ENCODE measurements around the gene PAPOLG. TPM values are rescaled to one million over a fixed set of nuclear protein-coding genes. Genes with fewer than 3 reads are reported as not detected.

PAPOLG gene
- total RNA-seq, 2 donors from 2014 or later, result 23.2 to 34.1 TPM

DNA sequence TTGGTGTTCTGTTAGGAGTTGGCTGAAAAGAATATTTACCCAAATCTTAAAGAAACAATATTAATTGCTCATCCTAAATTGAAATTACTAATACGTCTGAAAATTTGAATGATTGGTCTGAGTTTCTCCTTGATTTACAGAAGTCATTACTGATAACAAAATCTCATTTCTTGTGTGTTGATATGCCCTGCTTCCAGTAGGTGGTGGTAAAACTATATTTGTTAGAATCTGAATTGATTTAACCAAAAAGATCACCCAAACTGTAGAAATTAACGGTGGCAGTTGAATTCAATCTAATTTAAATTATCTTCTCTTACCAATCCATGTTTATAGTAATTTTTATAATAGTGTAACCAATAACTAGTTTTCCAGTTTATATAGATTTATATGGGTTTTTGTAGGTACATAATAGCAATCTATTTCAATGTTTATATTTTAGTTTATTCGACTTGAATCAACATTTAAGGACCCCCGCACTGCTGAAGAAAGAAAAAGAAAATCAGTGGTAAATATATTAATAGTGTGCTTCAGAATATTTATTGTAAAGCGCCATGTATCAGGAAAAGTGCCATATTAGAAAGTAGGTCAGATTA, 38.3 kb downstream of the PAPOLG start:
- H3K27ac Mint-ChIP-seq, result no peak overlapping the region
- H3K4me3 Mint-ChIP-seq, result no peak overlapping the region
- WGBS, 2 experiments (ENCODE audit: insufficient coverage in 1 of 2, insufficient read length in 1 of 2), result 92 to 100% methylated on average over 1 to 4 of the region's 5 CpGs
- TF ChIP-seq, protein P1, sequence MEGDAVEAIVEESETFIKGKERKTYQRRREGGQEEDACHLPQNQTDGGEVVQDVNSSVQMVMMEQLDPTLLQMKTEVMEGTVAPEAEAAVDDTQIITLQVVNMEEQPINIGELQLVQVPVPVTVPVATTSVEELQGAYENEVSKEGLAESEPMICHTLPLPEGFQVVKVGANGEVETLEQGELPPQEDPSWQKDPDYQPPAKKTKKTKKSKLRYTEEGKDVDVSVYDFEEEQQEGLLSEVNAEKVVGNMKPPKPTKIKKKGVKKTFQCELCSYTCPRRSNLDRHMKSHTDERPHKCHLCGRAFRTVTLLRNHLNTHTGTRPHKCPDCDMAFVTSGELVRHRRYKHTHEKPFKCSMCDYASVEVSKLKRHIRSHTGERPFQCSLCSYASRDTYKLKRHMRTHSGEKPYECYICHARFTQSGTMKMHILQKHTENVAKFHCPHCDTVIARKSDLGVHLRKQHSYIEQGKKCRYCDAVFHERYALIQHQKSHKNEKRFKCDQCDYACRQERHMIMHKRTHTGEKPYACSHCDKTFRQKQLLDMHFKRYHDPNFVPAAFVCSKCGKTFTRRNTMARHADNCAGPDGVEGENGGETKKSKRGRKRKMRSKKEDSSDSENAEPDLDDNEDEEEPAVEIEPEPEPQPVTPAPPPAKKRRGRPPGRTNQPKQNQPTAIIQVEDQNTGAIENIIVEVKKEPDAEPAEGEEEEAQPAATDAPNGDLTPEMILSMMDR (conservative IDR thresholded peaks at IDR 0.05), result peak; percentile 77
- no peaks in the 10 kb centered on the region for H3K9me3 Mint-ChIP-seq
- peaks cover 81% of the 10 kb centered on the region for H3K36me3 Mint-ChIP-seq (ENCODE audit: low read depth)
- Histone ChIP-seq H3K27me3 (ENCODE audit: control insufficient read depth, insufficient read depth, low read length, poor library complexity, severe bottlenecking) (no peaks in the 10 kb centered on the region), H3K36me3 (ENCODE audit: control insufficient read depth, insufficient read depth, low read length) (peaks cover 85% of the 10 kb centered on the region), H3K4me3 (ENCODE audit: low read length) (no peak overlapping the region), H3K27ac (ENCODE audit: low read depth, low read length) (no peak overlapping the region), H3K4me1 (ENCODE audit: control insufficient read depth, insufficient read depth, low read length) (no peaks in the 10 kb centered on the region), H3K9me3 (ENCODE audit: control insufficient read depth, low read length) (no peaks in the 10 kb centered on the region), H3K9ac (ENCODE audit: extremely low read depth, low read length, poor library complexity, severe bottlenecking) (no peak overlapping the region)
- DNase-seq, result no peak
- H3K4me1 Mint-ChIP-seq, result no peaks in the 10 kb centered on the region
- no peaks in the 10 kb centered on the region for H3K27me3 Mint-ChIP-seq (ENCODE audit: insufficient read depth)

DNA sequence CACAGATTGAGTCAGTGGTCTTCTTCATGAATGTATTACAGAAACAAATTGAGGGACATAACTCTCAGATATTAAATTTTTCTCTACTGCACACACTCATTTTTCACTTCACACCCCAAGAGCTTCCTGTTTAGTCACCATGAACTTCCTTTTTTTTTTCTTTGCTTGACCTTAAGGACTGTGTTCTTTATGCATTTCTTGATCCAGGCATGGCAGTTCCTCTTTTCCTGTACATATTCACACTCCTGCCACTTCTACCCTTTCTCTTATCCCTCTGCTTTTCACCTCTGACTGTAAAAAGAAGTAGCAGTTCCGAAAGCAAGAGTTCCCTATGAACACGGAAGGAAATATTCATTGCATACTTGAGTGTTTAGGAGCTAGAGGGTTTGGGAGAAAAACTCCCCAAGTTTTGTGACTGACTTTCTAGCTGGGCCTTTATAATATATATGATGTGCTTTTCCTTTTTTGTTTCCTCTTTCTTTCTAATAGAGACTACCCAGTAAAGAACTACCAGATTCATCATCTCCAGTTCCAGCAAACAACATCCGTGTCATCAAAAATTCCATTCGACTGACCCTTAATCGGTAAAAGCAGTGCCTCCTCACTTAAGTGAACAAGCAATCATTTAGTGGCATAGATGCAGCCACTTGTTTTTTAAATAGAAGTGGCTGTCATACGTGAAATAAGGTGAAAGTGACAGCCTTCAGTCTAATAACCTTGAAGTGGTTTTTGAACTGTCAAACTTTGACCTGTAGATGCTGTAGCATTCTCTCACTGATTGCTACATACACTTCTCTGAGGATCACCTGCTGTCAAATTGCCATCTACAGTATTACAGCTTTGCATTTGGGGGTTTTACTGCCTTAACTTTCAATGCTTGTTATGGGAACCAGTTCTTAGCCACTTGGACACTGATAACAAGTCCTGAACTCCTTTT, 40.8 kb downstream of the PAPOLG start:
- no peak overlapping the region for H3K4me3 ChIP-seq (ENCODE audit: low read length)
- H3K9ac ChIP-seq (ENCODE audit: extremely low read depth, low read length, poor library complexity, severe bottlenecking), result no peak overlapping the region
- Mint-ChIP-seq H3K27ac (no peak overlapping the region), H3K27me3 (ENCODE audit: insufficient read depth) (no peaks in the 10 kb centered on the region), H3K4me1 (no peaks in the 10 kb centered on the region), H3K36me3 (ENCODE audit: low read depth) (peaks cover 71% of the 10 kb centered on the region), H3K9me3 (no peaks in the 10 kb centered on the region), H3K4me3 (no peak overlapping the region)
- H3K27ac ChIP-seq (ENCODE audit: low read depth, low read length), result no peak overlapping the region
- H3K9me3 ChIP-seq (ENCODE audit: control insufficient read depth, low read length), result no peaks in the 10 kb centered on the region
- DNase-seq, result no peak
- H3K27me3 ChIP-seq (ENCODE audit: control insufficient read depth, insufficient read depth, low read length, poor library complexity, severe bottlenecking), result no peaks in the 10 kb centered on the region
- WGBS, 2 experiments (ENCODE audit: insufficient coverage in 1 of 2, insufficient read length in 1 of 2), result 98 to 99% methylated on average over 4 to 6 of the region's 6 CpGs
- peaks cover 78% of the 10 kb centered on the region for H3K36me3 ChIP-seq (ENCODE audit: control insufficient read depth, insufficient read depth, low read length)
- TF ChIP-seq, protein P1 (conservative IDR thresholded peaks at IDR 0.05), result no peak
- no peaks in the 10 kb centered on the region for H3K4me1 ChIP-seq (ENCODE audit: control insufficient read depth, insufficient read depth, low read length)

DNA sequence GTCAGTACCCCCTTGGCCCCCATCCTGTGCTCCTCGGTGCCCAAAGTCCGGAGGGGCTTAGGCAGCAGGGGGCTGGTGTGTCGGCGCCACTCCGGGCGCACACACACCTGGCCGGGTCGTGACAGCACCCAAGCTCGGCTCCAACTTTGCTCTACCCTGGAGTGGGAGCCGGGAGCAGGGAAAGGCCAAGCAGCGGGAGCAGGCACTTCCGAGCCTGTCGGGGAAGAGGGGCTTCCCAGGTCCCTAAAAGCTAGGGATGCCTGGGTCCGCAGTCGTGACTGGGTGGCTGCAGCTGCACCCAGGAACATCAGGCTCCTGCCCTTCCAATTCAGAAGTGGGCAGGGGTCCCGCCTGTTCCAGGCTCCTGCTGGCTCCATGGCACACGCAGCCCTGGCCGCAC, 48.4 kb downstream of the PAPOLG start:
- DNase-seq, result no peak
- 96% methylated on average over 16 to 18 of the region's 18 CpGs for WGBS, 2 experiments (ENCODE audit: insufficient coverage in 1 of 2, insufficient read length in 1 of 2)
- H3K9me3 ChIP-seq (ENCODE audit: control insufficient read depth, low read length), result no peaks in the 10 kb centered on the region

More for the DNA sequence above, 48.4 kb downstream of the PAPOLG start:
- H3K4me1 Mint-ChIP-seq, result peaks cover 13% of the 10 kb centered on the region
- TF ChIP-seq, protein P1 (conservative IDR thresholded peaks at IDR 0.05), result no peak
- Histone ChIP-seq H3K36me3 (ENCODE audit: control insufficient read depth, insufficient read depth, low read length) (peaks cover 24% of the 10 kb centered on the region), H3K27ac (ENCODE audit: low read depth, low read length) (no peak overlapping the region), H3K27me3 (ENCODE audit: control insufficient read depth, insufficient read depth, low read length, poor library complexity, severe bottlenecking) (no peaks in the 10 kb centered on the region), H3K4me3 (ENCODE audit: low read length) (no peak overlapping the region), H3K9ac (ENCODE audit: extremely low read depth, low read length, poor library complexity, severe bottlenecking) (no peak overlapping the region), H3K4me1 (ENCODE audit: control insufficient read depth, insufficient read depth, low read length) (no peaks in the 10 kb centered on the region)
- no peaks in the 10 kb centered on the region for H3K9me3 Mint-ChIP-seq
- peaks cover 18% of the 10 kb centered on the region for H3K36me3 Mint-ChIP-seq (ENCODE audit: low read depth)
- no peaks in the 10 kb centered on the region for H3K27me3 Mint-ChIP-seq (ENCODE audit: insufficient read depth)
- no peak overlapping the region for H3K4me3 Mint-ChIP-seq
- H3K27ac Mint-ChIP-seq, result no peak overlapping the region
